ENCODE data around the gene KIF12. TPM values are rescaled to one million over a fixed set of nuclear protein-coding genes. Genes with fewer than 3 reads are reported as not detected.

Gene KIF12
- total RNA-seq, 1 donor from 2014 or later = 0.34 TPM

GRCh38 chr9:114048533-114049415 lies 50.3 kb downstream of the KIF12 start:
- no peaks in the 10 kb centered on the region for H3K4me1 Mint-ChIP-seq (ENCODE audit: low read depth, unreplicated experiment)
- Histone ChIP-seq H2AFZ (ENCODE audit: low read depth, low read length) (no peak overlapping the region), H3K27ac (ENCODE audit: low read depth, low read length) (no peak overlapping the region), H3K4me1 (ENCODE audit: insufficient read depth, low read length) (no peaks in the 10 kb centered on the region), H3K4me2 (ENCODE audit: low read length) (no peak overlapping the region), H3K27me3 (ENCODE audit: insufficient read depth, low read length) (no peaks in the 10 kb centered on the region), H3K36me3 (ENCODE audit: insufficient read depth, low read length) (peaks cover 22% of the 10 kb centered on the region), H3K4me3 (ENCODE audit: insufficient read depth, low read depth, low read length) (no peak overlapping the region), H3K79me2 (ENCODE audit: insufficient read depth, low read length) (no peaks in the 10 kb centered on the region), H3K9me3 (ENCODE audit: insufficient read depth, low read depth, low read length) (no peaks in the 10 kb centered on the region), H4K20me1 (ENCODE audit: insufficient read depth, low read length) (peaks cover 9% of the 10 kb centered on the region), H3K9ac (ENCODE audit: low read length) (no peak overlapping the region)
- DNase-seq (ENCODE audit: low read depth) (no peak), FAIRE-seq (no peak)
- H3K9me3 Mint-ChIP-seq (ENCODE audit: unreplicated experiment) = no peaks in the 10 kb centered on the region
- H3K36me3 Mint-ChIP-seq (ENCODE audit: low read depth, unreplicated experiment) = peaks cover 36% of the 10 kb centered on the region
- H3K4me3 Mint-ChIP-seq (ENCODE audit: unreplicated experiment) = no peak overlapping the region
- no peaks in the 10 kb centered on the region for H3K27me3 Mint-ChIP-seq (ENCODE audit: low read depth, unreplicated experiment)
- no peak overlapping the region for H3K27ac Mint-ChIP-seq (ENCODE audit: unreplicated experiment)
- TF ChIP-seq EZH2 (IDR thresholded peaks at IDR 0.05; ENCODE audit: insufficient read depth, low read length) (no peak), CTCF (IDR thresholded peaks at IDR 0.05; ENCODE audit: insufficient read depth, low read depth, low read length) (no peak)

GRCh38 chr9:114047717-114048116 lies 51.4 kb downstream of the KIF12 start:
- no peak overlapping the region for H3K27ac Mint-ChIP-seq (ENCODE audit: unreplicated experiment)
- DNase-seq (ENCODE audit: low read depth) = no peak

More at GRCh38 chr9:114047717-114048116, 51.4 kb downstream of the KIF12 start:
- no peak overlapping the region for H3K4me2 ChIP-seq (ENCODE audit: low read length)
- no peaks in the 10 kb centered on the region for H3K79me2 ChIP-seq (ENCODE audit: insufficient read depth, low read length)
- no peak overlapping the region for H2AFZ ChIP-seq (ENCODE audit: low read depth, low read length)
- no peaks in the 10 kb centered on the region for H3K9me3 ChIP-seq (ENCODE audit: insufficient read depth, low read depth, low read length)
- Mint-ChIP-seq H3K27me3 (ENCODE audit: low read depth, unreplicated experiment) (no peaks in the 10 kb centered on the region), H3K36me3 (ENCODE audit: low read depth, unreplicated experiment) (peaks cover 28% of the 10 kb centered on the region), H3K4me3 (ENCODE audit: unreplicated experiment) (no peak overlapping the region), H3K9me3 (ENCODE audit: unreplicated experiment) (no peaks in the 10 kb centered on the region), H3K4me1 (ENCODE audit: low read depth, unreplicated experiment) (no peaks in the 10 kb centered on the region)
- H4K20me1 ChIP-seq (ENCODE audit: insufficient read depth, low read length) = peaks cover 10% of the 10 kb centered on the region
- no peak overlapping the region for H3K4me3 ChIP-seq (ENCODE audit: insufficient read depth, low read depth, low read length)
- TF ChIP-seq CTCF (IDR thresholded peaks at IDR 0.05; ENCODE audit: insufficient read depth, low read depth, low read length) = peak; percentile 14
- no peak for TF ChIP-seq EZH2 (IDR thresholded peaks at IDR 0.05; ENCODE audit: insufficient read depth, low read length)
- no peak for FAIRE-seq
- H3K9ac ChIP-seq (ENCODE audit: low read length) = no peak overlapping the region
- H3K27ac ChIP-seq (ENCODE audit: low read depth, low read length) = no peak overlapping the region
- peaks cover 18% of the 10 kb centered on the region for H3K36me3 ChIP-seq (ENCODE audit: insufficient read depth, low read length)
- H3K4me1 ChIP-seq (ENCODE audit: insufficient read depth, low read length) = no peaks in the 10 kb centered on the region
- H3K27me3 ChIP-seq (ENCODE audit: insufficient read depth, low read length) = no peaks in the 10 kb centered on the region

Data from astrocyte (in vitro differentiated cells and primary cell).